WTC11 (cell line): ENCODE data around the gene BRCA1. TPM values are rescaled to one million over a fixed set of nuclear protein-coding genes. Genes with fewer than 3 reads are reported as not detected.

Source experiments
- ATAC-seq: fragments of 200-7000 bp; cut with Tn5 transposase; 2 replicates; pipeline ENCODE4 v1.10.0; 2021; ENCODE audit warnings: mild to moderate bottlenecking, moderate library complexity
- CTCF ChIA-PET: fragments of 300-600 bp; sonication (Branson Sonifier 250); formaldehyde crosslinking; loops from one replicate; lab custom pipeline; 2021; ENCODE audit warnings: antibody characterized with exemption; lab: Charles Lee
- POLR2A ChIA-PET: fragments of 350-600 bp; sonication (Branson Sonifier 250); formaldehyde crosslinking; loops from one replicate; lab custom pipeline; 2021; ENCODE audit warnings: antibody characterized with exemption; lab: Charles Lee
- DNase-seq: peaks from one replicate; pipeline ENCODE4 v3.0.0; 2021; ENCODE audit warnings: low spot score
- H3K27ac Mint-ChIP-seq: 2 replicates; pipeline ENCODE4 v1.8.0; 2021; ENCODE audit warnings: mixed read lengths
- H3K27me3 Mint-ChIP-seq: 2 replicates; pipeline ENCODE4 v1.8.0; 2021; ENCODE audit warnings: low read depth, mild to moderate bottlenecking, moderate library complexity, mixed read lengths
- H3K36me3 Mint-ChIP-seq: 2 replicates; pipeline ENCODE4 v1.8.0; 2021; ENCODE audit warnings: mixed read lengths
- H3K4me1 Mint-ChIP-seq: 2 replicates; pipeline ENCODE4 v1.8.0; 2022; ENCODE audit warnings: mixed read lengths
- H3K4me3 Mint-ChIP-seq: 2 replicates; pipeline ENCODE4 v1.8.0; 2021; ENCODE audit warnings: mild to moderate bottlenecking, moderate library complexity, mixed read lengths
- H3K9me3 Mint-ChIP-seq: 2 replicates; pipeline ENCODE4 v1.8.0; 2021; ENCODE audit warnings: mixed read lengths
- CREB1 ChIP-seq: sonication (generic); formaldehyde crosslinking; IDR thresholded peaks from 2 replicates; pipeline ENCODE4 v1.8.0; 2023; ENCODE audit warnings: mild to moderate bottlenecking, missing genetic modification reagents
- E2F4 ChIP-seq: sonication (generic); formaldehyde crosslinking; IDR thresholded peaks from 2 replicates; pipeline ENCODE4 v1.8.1; 2022; ENCODE audit warnings: low read depth, mild to moderate bottlenecking, moderate library complexity, missing genetic modification reagents, borderline replicate concordance
- E2F5 ChIP-seq: sonication (generic); formaldehyde crosslinking; IDR thresholded peaks from 2 replicates; pipeline ENCODE4 v1.8.1; 2022; ENCODE audit warnings: mild to moderate bottlenecking, moderate library complexity, missing genetic modification reagents
- ETV6 ChIP-seq: sonication (generic); formaldehyde crosslinking; IDR thresholded peaks from 2 replicates; pipeline ENCODE4 v1.8.1; 2022; ENCODE audit warnings: mild to moderate bottlenecking, missing genetic modification reagents
- FOXP1 ChIP-seq: sonication (generic); formaldehyde crosslinking; IDR thresholded peaks from 2 replicates; pipeline ENCODE4 v1.8.0; 2022; ENCODE audit warnings: missing genetic modification reagents, mild to moderate bottlenecking, moderate library complexity, borderline replicate concordance
- GABPB1 ChIP-seq: sonication (generic); formaldehyde crosslinking; IDR thresholded peaks from 2 replicates; pipeline ENCODE4 v1.8.1; 2023; ENCODE audit warnings: mild to moderate bottlenecking, missing genetic modification reagents
- GTF2I ChIP-seq: fragments of 250-450 bp; sonication (Bioruptor Pico); conservative IDR thresholded peaks from 2 replicates; pipeline ENCODE4 v1.4.0; 2021; ENCODE audit warnings: mild to moderate bottlenecking
- IRF1 ChIP-seq: sonication (generic); formaldehyde crosslinking; IDR thresholded peaks from 2 replicates; pipeline ENCODE4 v1.8.0; 2023; ENCODE audit warnings: missing genetic modification reagents
- MAX ChIP-seq: sonication (generic); formaldehyde crosslinking; IDR thresholded peaks from 2 replicates; pipeline ENCODE4 v1.8.0; 2022; ENCODE audit warnings: mild to moderate bottlenecking, missing genetic modification reagents
- MLX ChIP-seq: sonication (generic); formaldehyde crosslinking; IDR thresholded peaks from 2 replicates; pipeline ENCODE4 v1.8.1; 2023; ENCODE audit warnings: mild to moderate bottlenecking, missing genetic modification reagents, moderate library complexity
- NFYB ChIP-seq: sonication (generic); formaldehyde crosslinking; conservative IDR thresholded peaks from 2 replicates; pipeline ENCODE4 v1.8.0; 2022; ENCODE audit warnings: low read depth, missing genetic modification reagents
- OVOL2 ChIP-seq: fragments of 250-450 bp; sonication (Bioruptor Pico); IDR thresholded peaks from 2 replicates; pipeline ENCODE4 v1.9.0; 2021; ENCODE audit warnings: mild to moderate bottlenecking, borderline replicate concordance
- SOX15 ChIP-seq: fragments of 250-450 bp; sonication (Bioruptor Pico); IDR thresholded peaks from 2 replicates; pipeline ENCODE4 v1.9.0; 2021; ENCODE audit warnings: mild to moderate bottlenecking
- SP1 ChIP-seq: sonication (generic); formaldehyde crosslinking; conservative IDR thresholded peaks from 2 replicates; pipeline ENCODE4 v1.8.1; 2022; ENCODE audit warnings: missing genetic modification reagents
- TEAD1 ChIP-seq: sonication (generic); formaldehyde crosslinking; IDR thresholded peaks from 2 replicates; pipeline ENCODE4 v1.8.0; 2022; ENCODE audit warnings: mild to moderate bottlenecking, missing genetic modification reagents
- USF1 ChIP-seq: sonication (generic); formaldehyde crosslinking; IDR thresholded peaks from 2 replicates; pipeline ENCODE4 v1.8.0; 2022; ENCODE audit warnings: mild to moderate bottlenecking, missing genetic modification reagents
- USF2 ChIP-seq: sonication (generic); formaldehyde crosslinking; IDR thresholded peaks from 2 replicates; pipeline ENCODE4 v1.8.1; 2023; ENCODE audit warnings: mild to moderate bottlenecking, missing genetic modification reagents, moderate library complexity
- ZBTB21 ChIP-seq: sonication (generic); formaldehyde crosslinking; IDR thresholded peaks from 2 replicates; pipeline ENCODE4 v1.8.1; 2023; ENCODE audit warnings: mild to moderate bottlenecking, missing genetic modification reagents, borderline replicate concordance
- ZNF232 ChIP-seq: sonication (generic); formaldehyde crosslinking; IDR thresholded peaks from 2 replicates; pipeline ENCODE4 v1.8.0; 2022; ENCODE audit warnings: mild to moderate bottlenecking, missing genetic modification reagents
- ZNF416 ChIP-seq: fragments of 250-450 bp; sonication (Bioruptor Pico); IDR thresholded peaks from 2 replicates; pipeline ENCODE4 v1.9.0; 2021; ENCODE audit warnings: mild to moderate bottlenecking, inconsistent platforms
- ZNF425 ChIP-seq: fragments of 250-450 bp; sonication (Bioruptor Pico); conservative IDR thresholded peaks from 2 replicates; pipeline ENCODE4 v1.9.0; 2021; ENCODE audit warnings: mild to moderate bottlenecking
- ZNF512 ChIP-seq: sonication (generic); formaldehyde crosslinking; IDR thresholded peaks from 2 replicates; pipeline ENCODE4 v1.8.1; 2022; ENCODE audit warnings: missing genetic modification reagents, borderline replicate concordance
- total RNA-seq: library from RNA; stranded (reverse); gene quantifications from 3 replicates; pipeline ENCODE4 v1.2.3, GENCODE V29; 2021

BRCA1 gene
- total RNA-seq, 1 experiment from 2014 or later, result 37.8 TPM

- H3K9me3 Mint-ChIP-seq, result no peaks in the 10 kb centered on the region
- H3K27ac Mint-ChIP-seq, result peak within 1 kb of the TSS; percentile 99
- ChIA-PET CTCF (interaction anchor here (0.6 to 3.4 kb wide), 57 partner anchors 8 to 610 kb away, joined by 3 to 28 read pairs (median 5); partner anchors contain the start of genes AOC2, BECN1, BRCA1 and IFI35), POLR2A (interaction anchor here (0.5 to 2.3 kb wide), 15 partner anchors 8 to 318 kb away, joined by 3 to 27 read pairs (median 7); partner anchors contain the start of genes BECN1, BRCA1, IFI35 and PSME3)
- peak; percentile 96 for ATAC-seq
- peaks cover 31% of the 10 kb centered on the region for H3K4me1 Mint-ChIP-seq
- peak; percentile 96 for DNase-seq
- H3K4me3 Mint-ChIP-seq, result peak within 1 kb of the TSS; percentile 100
- H3K36me3 Mint-ChIP-seq, result peaks cover 52% of the 10 kb centered on the region
- H3K27me3 Mint-ChIP-seq, result no peaks in the 10 kb centered on the region; the same call in 1 of the 2 replicates
- TF ChIP-seq USF2 (CRISPR knock-in tag) (peak; percentile 84), SOX15 (no peak), USF1 (CRISPR knock-in tag) (peak; percentile 81), ZNF416 (0 out of 2 replicates have a peak, but pooled peaks have one; percentile 61), ETV6 (CRISPR knock-in tag) (peak; percentile 97), GTF2I (CRISPR knock-in tag) (no peak), SP1 (peak; percentile 99), OVOL2 (CRISPR knock-in tag) (no peak), E2F4 (no peak), NFYB (CRISPR knock-in tag) (peak; percentile 66; the same call in 1 of the 2 replicates), E2F5 (0 out of 2 replicates have a peak, but pooled peaks have one; percentile 21), CREB1 (peak; percentile 43; the same call in 1 of the 2 replicates), ZNF425 (no peak), MAX (CRISPR knock-in tag) (peak; percentile 87), MLX (CRISPR knock-in tag) (no peak), GABPB1 (CRISPR knock-in tag) (peak; percentile 94), ZNF232 (0 out of 2 replicates have a peak, but pooled peaks have one; percentile 57), IRF1 (CRISPR knock-in tag) (0 out of 2 replicates have a peak, but pooled peaks have one; percentile 22), ZNF512 (CRISPR knock-in tag) (no peak), TEAD1 (CRISPR knock-in tag) (peak; percentile 96), ZBTB21 (CRISPR knock-in tag) (0 out of 2 replicates have a peak, but pooled peaks have one; percentile 60), FOXP1 (peak; percentile 30; the same call in 1 of the 2 replicates)
Observed at GRCh38 chr17:42997984-42998938, 126.9 kb downstream of the BRCA1 start, which contains the start of gene RPL27. RPL27 (plus strand) TSS chr17:42998419; CDS start chr17:42998751, 332 bp downstream.
